RWPE2 (cell line): ENCODE results near the gene KLF13.

Experiments
- ATAC-seq: fragments of 200-7000 bp; cut with Tn5 transposase; 3 replicates; pipeline ENCODE4 v1.9.1; 2021; ENCODE audit warnings: low read depth
- DNase-seq: peaks from one replicate; pipeline ENCODE4 v3.0.0-alpha.2; 2020; ENCODE audit warnings: low spot score
- H3K27ac ChIP-seq: fragments of 450-650 bp; 2 replicates; pipeline ENCODE4 v1.5.1; 2017; ENCODE audit warnings: mild to moderate bottlenecking; ENCODE audit not compliant: poor library complexity, severe bottlenecking
- H3K27me3 ChIP-seq: fragments of 250-450 bp; sonication (Bioruptor Pico); 2 replicates; pipeline ENCODE4 v1.5.1; 2021; ENCODE audit warnings: mild to moderate bottlenecking, moderate library complexity; ENCODE audit not compliant: insufficient read depth, poor library complexity, severe bottlenecking
- H3K36me3 ChIP-seq: fragments of 250-450 bp; sonication (Bioruptor Pico); 2 replicates; pipeline ENCODE4 v1.5.1; 2020; ENCODE audit warnings: low read depth, mild to moderate bottlenecking, moderate library complexity
- H3K4me1 ChIP-seq: fragments of 250-450 bp; sonication (Bioruptor Pico); 2 replicates; pipeline ENCODE4 v1.5.1; 2021; ENCODE audit warnings: mild to moderate bottlenecking, moderate library complexity; ENCODE audit not compliant: insufficient read depth, poor library complexity, severe bottlenecking
- H3K4me3 ChIP-seq: fragments of 250-450 bp; sonication (Bioruptor Pico); 2 replicates; pipeline ENCODE4 v1.5.1; 2021; ENCODE audit warnings: mild to moderate bottlenecking, moderate library complexity; ENCODE audit not compliant: severe bottlenecking
- H3K9me3 ChIP-seq: fragments of 250-450 bp; sonication (Bioruptor Pico); 2 replicates; pipeline ENCODE4 v1.5.1; 2021; ENCODE audit warnings: mild to moderate bottlenecking, moderate library complexity; ENCODE audit not compliant: severe bottlenecking
- CTCF ChIP-seq: fragments of 450-650 bp; IDR thresholded peaks from one replicate; pipeline ENCODE4 v1.5.1; 2017; ENCODE audit warnings: mild to moderate bottlenecking, moderate library complexity; ENCODE audit not compliant: poor library complexity, severe bottlenecking

KLF13 gene

GRCh38 chr15:31373096-31373865, 46.6 kb downstream of the KLF13 start:
- Histone ChIP-seq H3K36me3 (peaks cover 52% of the 10 kb centered on the region), H3K4me1 (peaks cover 24% of the 10 kb centered on the region), H3K4me3 (no peak overlapping the region), H3K9me3 (peaks cover 5% of the 10 kb centered on the region), H3K27me3 (no peaks in the 10 kb centered on the region), H3K27ac (peak overlapping the region; percentile 48)
- DNase-seq: no peak
- TF ChIP-seq CTCF: no peak
- no peak for ATAC-seq

- Histone ChIP-seq H3K4me3 (no peak overlapping the region), H3K9me3 (peaks cover 3% of the 10 kb centered on the region), H3K27ac (no peak overlapping the region), H3K4me1 (peaks cover 24% of the 10 kb centered on the region), H3K36me3 (peaks cover 55% of the 10 kb centered on the region), H3K27me3 (no peaks in the 10 kb centered on the region)
- TF ChIP-seq CTCF: no peak
- ATAC-seq: no peak
- no peak for DNase-seq
Measured at GRCh38 chr15:31373970-31374369, 47.3 kb downstream of the KLF13 start.

- peaks cover 24% of the 10 kb centered on the region for H3K4me1 ChIP-seq
- TF ChIP-seq CTCF: no peak
- H3K9me3 ChIP-seq: no peaks in the 10 kb centered on the region
- ATAC-seq (no peak), DNase-seq (no peak)
- no peak overlapping the region for H3K4me3 ChIP-seq
- H3K36me3 ChIP-seq: peaks cover 53% of the 10 kb centered on the region
- no peak overlapping the region for H3K27ac ChIP-seq
- H3K27me3 ChIP-seq: no peaks in the 10 kb centered on the region
Measured at GRCh38 chr15:31374489-31374888, 47.9 kb downstream of the KLF13 start.

- no peaks in the 10 kb centered on the region for H3K27me3 ChIP-seq
- no peak overlapping the region for H3K4me3 ChIP-seq
- DNase-seq (no peak), ATAC-seq (no peak)
- no peaks in the 10 kb centered on the region for H3K9me3 ChIP-seq
- peaks cover 24% of the 10 kb centered on the region for H3K4me1 ChIP-seq
- H3K27ac ChIP-seq: no peak overlapping the region
- no peak for TF ChIP-seq CTCF
- H3K36me3 ChIP-seq: peaks cover 52% of the 10 kb centered on the region
Measured at GRCh38 chr15:31374986-31375385, 48.4 kb downstream of the KLF13 start.

GRCh38 chr15:31375772-31376171, 49.1 kb downstream of the KLF13 start:
- Histone ChIP-seq H3K27me3 (no peaks in the 10 kb centered on the region), H3K4me1 (peaks cover 16% of the 10 kb centered on the region), H3K27ac (no peak overlapping the region), H3K36me3 (peaks cover 52% of the 10 kb centered on the region), H3K9me3 (no peaks in the 10 kb centered on the region), H3K4me3 (no peak overlapping the region)
- DNase-seq (no peak), ATAC-seq (no peak)
- TF ChIP-seq CTCF: no peak
